HG03565 (cell line): Measurements from ENCODE around the gene MAP3K8.
A peak's percentile ranks its signal among the peaks of the same experiment; 100 is the strongest.
"Not testable (repeated sequence)": the region's sequence is repeated elsewhere in the genome, so short reads cannot be mapped to it uniquely, and the experiment has no call there.

Experiments
- ATAC-seq: cut with Tn5 transposase; IDR thresholded peaks from one replicate; pipeline ENCODE4 v1.9.1; 2021; ENCODE audit warnings: mild to moderate bottlenecking, moderate library complexity; ENCODE audit not compliant: unreplicated experiment

Gene MAP3K8

GRCh38 chr10:30443049-30443448 lies 9.1 kb downstream of the MAP3K8 start:
- ATAC-seq, result no peak

GRCh38 chr10:30445711-30446110 lies 11.7 kb downstream of the MAP3K8 start:
- no peak for ATAC-seq

DNA sequence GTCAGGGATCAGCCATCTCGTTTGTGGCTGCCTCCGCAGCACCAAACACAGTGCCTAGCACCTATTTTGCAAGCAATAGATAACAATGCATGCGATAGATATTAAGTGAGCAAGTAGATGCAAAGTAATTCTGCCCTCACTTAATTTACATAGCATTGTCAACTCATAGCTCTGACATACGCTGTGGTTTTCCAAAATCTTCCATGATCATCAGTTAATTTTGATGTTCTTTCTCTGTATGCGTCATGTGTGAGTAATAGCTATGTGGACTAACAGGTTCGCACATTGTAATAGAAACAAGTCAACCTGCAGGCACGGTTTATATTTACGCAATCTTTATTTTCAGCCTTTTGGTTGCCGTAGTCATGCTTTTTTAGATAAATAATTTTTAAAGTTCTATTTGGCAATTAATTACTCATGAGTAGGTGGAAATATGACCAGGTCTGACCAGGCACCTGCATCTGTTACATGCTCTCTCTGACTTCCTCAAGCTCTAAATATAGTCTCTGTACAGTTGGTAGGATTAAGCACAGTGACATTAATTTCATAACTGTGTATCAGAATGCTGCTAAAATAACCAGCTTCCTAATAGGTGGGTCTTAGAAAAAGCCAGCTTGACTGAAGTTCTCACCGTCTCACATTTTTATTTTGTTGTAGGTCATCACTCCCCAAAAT lies 13.3 kb downstream of the MAP3K8 start:
- no peak for ATAC-seq

DNA sequence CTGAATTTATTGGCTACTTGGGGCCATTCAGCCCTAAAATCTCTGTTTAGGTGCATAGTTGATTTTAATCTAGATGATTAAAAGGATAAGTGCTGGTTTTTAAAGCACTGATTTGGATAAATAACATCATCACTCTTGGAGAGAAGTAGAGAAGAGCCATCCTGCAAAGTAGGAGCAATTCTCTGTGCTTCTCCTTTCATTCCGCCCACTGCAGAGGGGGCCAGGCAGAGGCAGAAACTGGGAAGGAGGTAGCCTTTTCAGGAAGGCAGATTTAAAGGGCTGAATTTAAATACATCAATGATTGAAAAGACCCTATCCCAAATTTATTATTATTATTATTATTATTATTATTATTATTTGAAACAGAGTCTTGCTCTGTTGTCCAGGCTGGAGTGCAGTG lies 14.1 kb downstream of the MAP3K8 start:
- no peak for ATAC-seq

DNA sequence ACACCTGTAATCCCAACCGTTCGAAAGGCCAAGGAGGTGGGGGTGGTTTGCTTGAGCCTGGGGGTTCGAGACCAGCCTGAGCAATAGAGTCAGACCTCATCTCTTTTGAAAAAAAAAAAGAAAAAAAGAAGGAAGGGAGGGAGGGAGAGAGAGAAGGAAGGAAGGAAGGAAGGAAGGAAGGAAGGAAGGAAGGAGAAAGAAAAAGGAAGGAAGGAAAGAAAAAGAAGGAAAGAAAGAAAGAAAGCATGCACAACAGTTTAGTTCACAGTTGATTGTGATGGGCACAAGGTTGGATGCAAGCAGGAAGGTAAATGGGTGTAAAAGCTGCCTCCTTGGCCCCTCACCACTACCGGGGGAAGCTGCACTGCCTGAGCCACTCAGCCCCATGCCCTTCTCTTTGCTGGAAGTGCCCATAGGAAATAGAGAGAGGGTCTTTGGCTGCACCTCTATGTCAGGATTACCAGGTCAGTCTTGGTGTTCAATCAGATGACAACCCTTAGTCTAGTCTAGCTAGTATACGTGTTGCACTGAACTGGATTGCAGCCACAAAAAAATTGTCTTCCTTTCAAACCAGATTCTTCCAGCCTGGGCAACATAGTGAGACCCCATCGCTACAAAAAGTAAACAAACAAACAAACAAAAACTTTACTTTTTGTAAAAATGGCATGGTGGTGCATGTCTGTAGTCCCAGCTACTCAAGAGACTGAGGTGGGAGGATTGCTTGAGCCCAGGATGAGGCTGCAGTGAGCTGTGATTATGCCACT lies 20.0 kb downstream of the MAP3K8 start:
- no peak for ATAC-seq

- ATAC-seq, result no peak
These were observed 20.9 kb downstream of the MAP3K8 start for GRCh38 chr10:30454744-30455510.

DNA sequence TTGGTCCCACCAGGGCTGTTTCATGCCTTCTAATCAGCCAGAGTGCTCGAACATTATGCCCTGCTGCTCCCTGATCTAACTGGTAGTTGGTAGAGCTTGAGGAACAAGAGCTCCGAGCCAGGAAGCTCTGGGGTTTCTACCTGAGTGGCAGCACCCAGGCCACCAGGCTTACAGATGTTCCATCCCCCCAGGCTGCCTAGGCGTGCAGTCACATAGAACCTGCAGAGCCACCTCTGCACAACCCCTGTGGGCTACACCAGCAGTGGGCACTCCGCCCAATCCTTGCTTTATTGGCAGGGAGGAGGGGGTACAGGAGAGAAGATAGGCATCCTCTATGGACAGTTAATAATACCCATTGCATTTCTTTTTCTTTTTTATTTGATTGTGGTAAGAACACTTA lies 21.8 kb downstream of the MAP3K8 start:
- peak; percentile 37 for ATAC-seq

GRCh38 chr10:30456266-30456665 lies 22.3 kb downstream of the MAP3K8 start:
- peak; percentile 54 for ATAC-seq

DNA sequence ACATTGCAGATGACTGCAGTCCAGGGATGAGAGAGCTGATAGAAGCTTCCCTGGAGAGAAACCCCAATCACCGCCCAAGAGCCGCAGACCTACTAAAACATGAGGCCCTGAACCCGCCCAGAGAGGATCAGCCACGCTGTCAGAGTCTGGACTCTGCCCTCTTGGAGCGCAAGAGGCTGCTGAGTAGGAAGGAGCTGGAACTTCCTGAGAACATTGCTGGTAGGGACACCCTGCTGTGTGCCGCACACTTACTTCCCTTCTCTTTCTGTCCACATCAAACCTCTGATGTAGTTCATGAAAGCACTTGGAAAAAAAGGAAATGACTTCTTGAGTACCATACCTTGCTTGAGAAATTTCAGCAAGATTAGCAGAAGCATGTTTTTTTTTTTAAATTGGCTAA lies 25.3 kb downstream of the MAP3K8 start:
- no peak for ATAC-seq

DNA sequence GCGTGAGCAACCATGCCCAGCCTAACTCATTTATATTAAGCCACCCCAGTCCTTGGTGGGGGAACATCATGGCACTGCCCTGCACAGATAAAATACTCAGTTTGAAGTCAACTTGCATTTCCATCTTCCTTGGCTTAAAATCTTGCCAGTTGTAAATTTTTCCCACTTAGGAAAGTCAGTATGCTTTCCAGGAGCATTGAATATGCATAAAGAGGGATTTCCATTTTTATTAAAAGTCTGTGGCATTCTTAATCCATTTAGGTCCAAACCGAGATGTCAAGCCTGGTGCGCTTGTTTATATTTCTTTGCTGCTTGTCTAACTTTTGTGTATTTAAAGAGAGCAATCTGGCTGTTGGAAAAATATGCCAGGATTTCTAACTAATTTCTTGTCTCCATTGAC lies 26.1 kb downstream of the MAP3K8 start:
- no peak for ATAC-seq

GRCh38 chr10:30462513-30462912 lies 28.5 kb downstream of the MAP3K8 start:
- ATAC-seq, result no peak

GRCh38 chr10:30463944-30464451 lies 30.0 kb downstream of the MAP3K8 start:
- ATAC-seq, result no peak

GRCh38 chr10:30464675-30465074 lies 30.7 kb downstream of the MAP3K8 start:
- no peak for ATAC-seq

DNA sequence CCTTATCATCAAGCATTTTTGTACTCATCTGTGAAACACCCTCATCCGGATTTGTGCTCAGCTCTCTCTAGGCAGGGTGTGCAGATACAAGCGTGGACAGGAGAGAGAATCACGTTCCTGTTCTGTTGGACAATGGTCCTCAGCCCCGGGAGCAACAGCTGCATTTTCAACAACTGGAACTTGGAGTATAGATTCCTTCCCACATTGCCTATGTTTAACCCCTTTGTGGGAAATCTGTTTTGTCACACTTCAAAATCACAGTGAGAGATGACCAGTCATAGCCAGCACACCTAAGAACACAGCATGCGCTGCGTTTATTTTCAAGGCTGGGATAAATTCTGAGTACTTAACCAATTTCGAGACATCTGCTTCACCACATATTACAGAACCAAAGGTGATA lies 32.5 kb downstream of the MAP3K8 start:
- no peak for ATAC-seq

DNA sequence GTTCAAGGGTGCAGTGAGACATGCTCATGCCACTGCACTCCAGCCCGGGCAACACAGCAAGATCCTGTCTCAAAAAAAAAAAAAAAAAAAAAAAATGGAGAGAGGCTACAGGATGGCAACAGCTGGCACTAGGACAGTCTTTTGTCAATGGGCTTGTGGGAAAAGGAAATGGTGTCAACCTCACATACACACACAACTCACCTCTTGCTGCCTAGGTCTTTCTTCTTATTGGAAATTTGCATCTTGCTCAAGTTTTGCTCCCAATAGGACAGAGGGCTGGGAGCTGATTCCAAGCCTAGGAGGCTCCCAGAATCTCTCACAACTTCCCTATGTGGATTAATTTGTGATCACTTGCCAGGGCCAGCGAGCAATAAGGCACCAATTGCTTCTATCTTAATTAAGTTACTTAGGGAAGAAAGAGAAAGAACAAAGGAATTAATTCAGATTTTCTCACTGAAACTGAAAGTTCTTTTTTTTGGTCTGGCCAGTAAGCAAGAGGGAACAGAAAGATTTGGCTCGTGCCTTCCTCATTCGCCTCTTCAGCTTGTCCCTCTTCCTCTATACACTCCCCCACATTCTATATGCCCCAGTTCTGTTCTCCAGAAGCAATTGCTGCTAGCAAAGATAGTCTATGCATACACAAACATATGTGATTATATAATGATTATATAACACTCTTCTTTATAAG lies 33.8 kb downstream of the MAP3K8 start:
- ATAC-seq, result peak; percentile 53

- no peak for ATAC-seq
These were observed 38.6 kb downstream of the MAP3K8 start for GRCh38 chr10:30472414-30473155.

GRCh38 chr10:30475515-30475914 lies 41.5 kb downstream of the MAP3K8 start:
- not testable (repeated sequence) for ATAC-seq

DNA sequence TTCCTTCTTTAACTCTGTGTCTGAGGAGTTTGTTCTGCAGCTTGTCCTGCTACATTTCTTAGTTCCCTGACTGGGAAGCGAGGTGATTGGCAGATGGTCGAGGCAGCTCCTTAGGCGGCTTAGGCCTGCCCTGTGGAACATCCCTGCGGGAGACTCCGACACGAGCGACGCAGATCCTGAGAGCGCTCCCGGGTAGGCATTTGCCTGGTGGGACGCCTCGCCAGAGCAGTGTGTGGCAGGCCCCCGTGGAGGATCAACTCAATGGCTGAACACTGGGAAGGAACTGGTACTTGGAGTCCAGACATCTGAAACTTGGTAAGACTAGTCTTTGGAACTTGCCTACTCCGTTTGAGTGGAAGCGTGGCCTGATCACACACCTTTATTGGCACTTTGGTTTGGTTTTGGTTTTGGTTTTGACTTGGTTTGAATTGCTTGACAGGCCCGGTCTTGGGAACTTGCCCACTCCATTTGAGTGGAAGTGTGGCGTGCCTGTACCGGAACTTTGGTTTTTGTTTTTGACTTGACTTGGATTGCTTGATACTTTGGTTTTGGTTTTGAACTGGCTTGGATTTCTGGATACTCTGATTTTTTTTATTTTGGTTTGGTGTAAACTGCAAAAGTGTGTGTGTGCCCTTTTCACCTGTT lies 42.6 kb downstream of the MAP3K8 start:
- no peak for ATAC-seq

DNA sequence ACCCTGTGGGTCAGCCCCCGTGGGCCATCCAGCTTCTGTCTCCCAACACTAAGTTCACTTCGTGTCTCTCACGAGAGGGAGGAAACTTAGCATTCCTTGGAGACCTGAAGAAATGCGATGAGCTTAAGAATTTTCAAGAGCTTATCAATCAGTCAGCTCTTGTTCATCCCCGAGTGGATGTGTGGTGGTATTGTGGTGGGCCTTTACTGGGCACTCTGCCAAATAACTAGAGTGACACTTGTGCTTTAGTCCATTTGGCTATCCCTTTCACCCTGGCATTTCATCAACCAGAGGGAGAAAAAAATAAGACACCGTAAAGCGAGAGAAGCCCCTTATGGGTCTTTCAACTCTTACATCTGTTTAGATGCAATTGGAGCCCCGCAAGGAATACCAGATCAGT lies 45.5 kb downstream of the MAP3K8 start:
- not testable (repeated sequence) for ATAC-seq

- no peak for ATAC-seq
These were observed 47.6 kb downstream of the MAP3K8 start for GRCh38 chr10:30481603-30482002.
